Measurements from ENCODE around the gene TLDC2. TPM values are rescaled to one million over a fixed set of nuclear protein-coding genes. Genes with fewer than 3 reads are reported as not detected.
A peak's percentile ranks its signal among the peaks of the same experiment; 100 is the strongest.
"Not testable (repeated sequence)": the region's sequence is repeated elsewhere in the genome, so short reads cannot be mapped to it uniquely, and the experiment has no call there.

Gene TLDC2
- total RNA-seq, 4 donors from 2014 or later, result 22.3 to 114 (median 70.1) TPM

DNA sequence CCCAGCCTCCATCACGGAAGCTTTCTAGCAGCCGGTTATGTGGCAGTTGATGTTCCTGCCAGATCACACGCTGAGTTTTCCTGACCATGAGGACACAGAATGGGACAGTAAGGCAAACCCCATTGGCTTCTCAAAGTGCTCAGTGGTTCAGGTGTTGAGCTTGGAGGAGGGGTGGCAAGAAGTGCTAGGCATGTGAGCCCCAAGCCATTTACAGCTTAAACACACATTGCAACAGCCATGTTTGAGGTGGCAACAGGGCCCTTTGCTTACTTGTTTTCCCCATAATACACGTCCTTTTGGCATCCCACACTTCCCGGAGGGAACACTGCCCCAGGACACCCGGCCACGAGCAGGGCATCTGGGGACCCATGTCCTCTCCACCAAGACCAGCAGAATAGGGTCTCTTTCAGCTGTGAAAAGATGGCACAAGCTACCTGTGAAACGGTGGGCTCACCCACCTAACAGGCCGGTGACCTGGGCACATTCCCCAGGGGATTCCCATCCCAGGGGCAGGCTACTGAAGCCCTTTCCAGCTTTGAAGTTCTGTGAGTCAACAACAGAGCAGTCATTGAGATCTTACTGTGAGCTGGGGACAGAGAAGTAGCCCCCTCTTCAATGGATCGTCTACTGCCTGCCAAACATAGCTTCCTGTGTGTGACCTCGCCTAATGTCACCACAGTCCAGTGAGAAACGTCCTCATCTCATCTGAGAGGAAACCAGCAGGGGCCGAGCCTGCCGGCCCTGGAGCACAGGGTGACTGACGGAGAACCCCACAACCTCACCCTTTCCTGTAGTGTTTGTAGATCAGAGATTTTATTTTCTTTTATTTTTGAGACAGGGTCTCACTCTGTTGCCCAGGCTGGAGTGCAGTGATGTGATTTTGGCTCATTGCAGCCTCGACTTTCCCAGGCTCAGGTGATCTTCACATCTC is 4.0 kb upstream of the TLDC2 start:
- Histone ChIP-seq H3K27ac (no peak overlapping the region), H3K9me3 (no peaks in the 10 kb centered on the region), H3K4me3 (no peak overlapping the region), H3K36me3 (no peaks in the 10 kb centered on the region), H3K4me1 (peaks cover 0 to 16% (median 0%) of the 10 kb centered on the region in 4 donors), H3K27me3 (no peaks in the 10 kb centered on the region)
- no peak for DNase-seq
- no peak for TF ChIP-seq POLR2A (IDR thresholded peaks at IDR 0.05)
- TF ChIP-seq, protein P1, sequence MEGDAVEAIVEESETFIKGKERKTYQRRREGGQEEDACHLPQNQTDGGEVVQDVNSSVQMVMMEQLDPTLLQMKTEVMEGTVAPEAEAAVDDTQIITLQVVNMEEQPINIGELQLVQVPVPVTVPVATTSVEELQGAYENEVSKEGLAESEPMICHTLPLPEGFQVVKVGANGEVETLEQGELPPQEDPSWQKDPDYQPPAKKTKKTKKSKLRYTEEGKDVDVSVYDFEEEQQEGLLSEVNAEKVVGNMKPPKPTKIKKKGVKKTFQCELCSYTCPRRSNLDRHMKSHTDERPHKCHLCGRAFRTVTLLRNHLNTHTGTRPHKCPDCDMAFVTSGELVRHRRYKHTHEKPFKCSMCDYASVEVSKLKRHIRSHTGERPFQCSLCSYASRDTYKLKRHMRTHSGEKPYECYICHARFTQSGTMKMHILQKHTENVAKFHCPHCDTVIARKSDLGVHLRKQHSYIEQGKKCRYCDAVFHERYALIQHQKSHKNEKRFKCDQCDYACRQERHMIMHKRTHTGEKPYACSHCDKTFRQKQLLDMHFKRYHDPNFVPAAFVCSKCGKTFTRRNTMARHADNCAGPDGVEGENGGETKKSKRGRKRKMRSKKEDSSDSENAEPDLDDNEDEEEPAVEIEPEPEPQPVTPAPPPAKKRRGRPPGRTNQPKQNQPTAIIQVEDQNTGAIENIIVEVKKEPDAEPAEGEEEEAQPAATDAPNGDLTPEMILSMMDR (IDR thresholded peaks at IDR 0.05), result no peak

GRCh38 chr20:36872852-36873251 is 3.1 kb upstream of the TLDC2 start:
- Histone ChIP-seq H3K36me3 (no peaks in the 10 kb centered on the region), H3K4me3 (no peak overlapping the region), H3K27me3 (no peaks in the 10 kb centered on the region), H3K4me1 (peaks cover 0 to 16% (median 0%) of the 10 kb centered on the region in 4 donors), H3K9me3 (no peaks in the 10 kb centered on the region), H3K27ac (peak overlapping the region in 2 of 4 donors; percentile 57 to 78)
- TF ChIP-seq, protein P1 (IDR thresholded peaks at IDR 0.05), result no peak
- TF ChIP-seq POLR2A (IDR thresholded peaks at IDR 0.05), result no peak
- DNase-seq, result peak in 1 of 3 donors; percentile 50

GRCh38 chr20:36873498-36874189 is 2.3 kb upstream of the TLDC2 start:
- Histone ChIP-seq H3K36me3 (no peaks in the 10 kb centered on the region), H3K27ac (peak overlapping the region in 2 of 4 donors; percentile 57 to 78), H3K9me3 (no peaks in the 10 kb centered on the region), H3K27me3 (no peaks in the 10 kb centered on the region), H3K4me1 (peaks cover 0 to 23% (median 0%) of the 10 kb centered on the region in 4 donors), H3K4me3 (no peak overlapping the region)
- TF ChIP-seq, protein P1 (IDR thresholded peaks at IDR 0.05), result no peak
- TF ChIP-seq POLR2A (IDR thresholded peaks at IDR 0.05), result no peak
- DNase-seq, result no peak

- Histone ChIP-seq H3K4me1 (peaks cover 0 to 23% (median 0%) of the 10 kb centered on the region in 4 donors), H3K27ac (peak overlapping the region in 3 of 4 donors; percentile 75 to 95 (median 87))
- not testable (repeated sequence) for H3K27me3 ChIP-seq, H3K9me3 ChIP-seq, DNase-seq, H3K36me3 ChIP-seq, H3K4me3 ChIP-seq
Measured at GRCh38 chr20:36875093-36875492, 845 bp upstream of the TLDC2 start.

DNA sequence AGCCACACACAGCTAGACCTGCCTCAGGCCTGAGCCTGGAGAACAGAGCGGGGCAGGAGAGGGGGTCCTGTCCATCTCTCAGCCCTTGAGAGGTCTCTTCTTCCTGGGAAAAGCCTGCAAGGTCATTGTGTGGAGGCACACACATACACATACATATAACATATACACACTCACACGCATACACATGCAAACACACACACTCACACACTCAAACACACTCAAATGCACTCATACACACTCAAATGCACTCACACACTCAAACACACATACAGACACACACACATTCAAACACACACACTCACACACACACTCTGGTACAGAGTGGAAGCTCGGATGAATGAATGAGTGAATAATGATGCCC is 515 bp downstream of the TLDC2 start:
- DNase-seq, result no peak
- Histone ChIP-seq H3K27me3 (no peaks in the 10 kb centered on the region), H3K9me3 (no peaks in the 10 kb centered on the region), H3K36me3 (no peaks in the 10 kb centered on the region), H3K4me1 (peaks cover 0 to 23% (median 0%) of the 10 kb centered on the region in 4 donors), H3K4me3 (peak overlapping the region in 3 of 4 donors; percentile 6 to 60 (median 52)), H3K27ac (peak overlapping the region in 3 of 4 donors; percentile 75 to 95 (median 87))
- TF ChIP-seq, protein P1 (IDR thresholded peaks at IDR 0.05), result no peak
- no peak for TF ChIP-seq POLR2A (IDR thresholded peaks at IDR 0.05)

GRCh38 chr20:36878941-36879340 is 3.0 kb downstream of the TLDC2 start:
- Histone ChIP-seq H3K9me3 (no peaks in the 10 kb centered on the region), H3K4me1 (peaks cover 0 to 27% (median 0%) of the 10 kb centered on the region in 4 donors), H3K27me3 (no peaks in the 10 kb centered on the region), H3K36me3 (no peaks in the 10 kb centered on the region), H3K27ac (no peak overlapping the region), H3K4me3 (no peak overlapping the region)
- no peak for DNase-seq
- TF ChIP-seq, protein P1 (IDR thresholded peaks at IDR 0.05), result no peak
- no peak for TF ChIP-seq POLR2A (IDR thresholded peaks at IDR 0.05)

All from Peyer's patch (tissue), 4 donors.